LHCN-M2 (cell line): ENCODE data around the gene LHX6. TPM values are rescaled to one million over a fixed set of nuclear protein-coding genes. Genes with fewer than 3 reads are reported as not detected.

ENCODE experiments used
- total RNA-seq: library from RNA; depleted of rRNA; stranded (reverse); fragments of >200 nt; gene quantifications from 2 replicates; pipeline ENCODE4 v1.2.3, GENCODE V29; 2014; rRNA removed

Gene LHX6
- total RNA-seq, 1 experiment from 2014 or later = not detected

Other genes with a start within 250 kb of the LHX6 start
- 3.4 and 3.8 TPM in 2 replicates for gene TTLL11, start 135.6 kb downstream of the LHX6 start, total RNA-seq
- 40.8 and 47.9 TPM in 2 replicates for gene NDUFA8, start 69.2 kb downstream of the LHX6 start, total RNA-seq
- not detected in 2 replicates for gene MORN5, start 69.0 kb downstream of the LHX6 start, total RNA-seq
- 15.3 and 16.1 TPM in 2 replicates for gene RBM18, start 35.9 kb upstream of the LHX6 start, total RNA-seq
- gene MRRF, start 35.9 kb upstream of the LHX6 start, total RNA-seq = 46.6 and 51.6 TPM in 2 replicates
- gene PTGS1, start 142.1 kb upstream of the LHX6 start, total RNA-seq = 1.7 TPM in 2 replicates
- not detected in 2 replicates for gene OR1J1, start 249.0 kb upstream of the LHX6 start, total RNA-seq